ENCODE measurements around the gene NMNAT1.
"Not testable (repeated sequence)": the region's sequence is repeated elsewhere in the genome, so short reads cannot be mapped to it uniquely, and the experiment has no call there.

The NMNAT1 gene

GRCh38 chr1:9920606-9921005, 22.7 kb upstream of the NMNAT1 start:
- no peak for DNase-seq (ENCODE audit: low read depth)

GRCh38 chr1:9922342-9922741, 20.9 kb upstream of the NMNAT1 start:
- DNase-seq (ENCODE audit: low read depth): no peak

- DNase-seq (ENCODE audit: low read depth): no peak
Observed at GRCh38 chr1:9927259-9927658, 16.0 kb upstream of the NMNAT1 start.

- DNase-seq (ENCODE audit: low read depth): no peak
Observed at GRCh38 chr1:9929431-9930385, 13.6 kb upstream of the NMNAT1 start.

- DNase-seq (ENCODE audit: low read depth): no peak
Observed at GRCh38 chr1:9942399-9942938, 806 bp upstream of the NMNAT1 start.

GRCh38 chr1:9946315-9946714, 3.0 kb downstream of the NMNAT1 start:
- no peak for DNase-seq (ENCODE audit: low read depth)

GRCh38 chr1:9957726-9958125, 14.5 kb downstream of the NMNAT1 start:
- no peak for DNase-seq (ENCODE audit: low read depth)

GRCh38 chr1:9960011-9960410, 16.7 kb downstream of the NMNAT1 start:
- DNase-seq (ENCODE audit: low read depth): no peak

- DNase-seq (ENCODE audit: low read depth): no peak
Observed at GRCh38 chr1:9960706-9961562, 17.7 kb downstream of the NMNAT1 start.

- no peak for DNase-seq (ENCODE audit: low read depth)
Observed at GRCh38 chr1:9984253-9984652, 41.0 kb downstream of the NMNAT1 start.

GRCh38 chr1:9985001-9985400, 41.7 kb downstream of the NMNAT1 start:
- DNase-seq (ENCODE audit: low read depth): no peak

- no peak for DNase-seq (ENCODE audit: low read depth)
Observed at GRCh38 chr1:9989773-9990172, 46.5 kb downstream of the NMNAT1 start.

GRCh38 chr1:9990944-9991343, 47.7 kb downstream of the NMNAT1 start:
- DNase-seq (ENCODE audit: low read depth): no peak

GRCh38 chr1:9992910-9993309, 49.6 kb downstream of the NMNAT1 start:
- DNase-seq (ENCODE audit: low read depth): no peak

GRCh38 chr1:9993561-9994075, 50.3 kb downstream of the NMNAT1 start:
- DNase-seq (ENCODE audit: low read depth): no peak

GRCh38 chr1:9996624-9997582, 53.6 kb downstream of the NMNAT1 start, which contains the start of gene RBP7:
Gene RBP7, plus strand, starts transcription at chr1:9997228. Its CDS starts 31 bp downstream, at chr1:9997259.
- no peak for DNase-seq (ENCODE audit: low read depth)

GRCh38 chr1:10001016-10001665, 57.9 kb downstream of the NMNAT1 start:
- no peak for DNase-seq (ENCODE audit: low read depth)

GRCh38 chr1:10005248-10005647, 62.0 kb downstream of the NMNAT1 start:
- DNase-seq (ENCODE audit: low read depth): not testable (repeated sequence)

GRCh38 chr1:10007169-10007568, 63.9 kb downstream of the NMNAT1 start:
- DNase-seq (ENCODE audit: low read depth): no peak

GRCh38 chr1:10014016-10014415, 70.7 kb downstream of the NMNAT1 start:
- no peak for DNase-seq (ENCODE audit: low read depth)

- no peak for DNase-seq (ENCODE audit: low read depth)
Observed at GRCh38 chr1:10019561-10019960, 76.3 kb downstream of the NMNAT1 start.
